Fibroblast of lung (primary cell): ENCODE measurements around the gene DNAJC6.

ENCODE experiments used
- EZH2 ChIP-seq: IDR thresholded peaks from 2 replicates; pipeline ENCODE4 v1.5.1; 2012; ENCODE audit warnings: low read length, control low read depth, mild to moderate bottlenecking; ENCODE audit errors: missing control alignments
- TF ChIP-seq, protein P1 (sequence below), 2 donors: IDR thresholded peaks in 1 of 2; conservative IDR thresholded peaks in 1 of 2; 1 replicate in 1 of 2; 2 replicates in 1 of 2; pipeline ENCODE4 v1.5.1; 2011 to 2012; ENCODE audit warnings: low read length in 2 of 2, control low read depth in 1 of 2, inconsistent platforms in 1 of 2, low read depth in 1 of 2, mild to moderate bottlenecking in 1 of 2

DNA sequence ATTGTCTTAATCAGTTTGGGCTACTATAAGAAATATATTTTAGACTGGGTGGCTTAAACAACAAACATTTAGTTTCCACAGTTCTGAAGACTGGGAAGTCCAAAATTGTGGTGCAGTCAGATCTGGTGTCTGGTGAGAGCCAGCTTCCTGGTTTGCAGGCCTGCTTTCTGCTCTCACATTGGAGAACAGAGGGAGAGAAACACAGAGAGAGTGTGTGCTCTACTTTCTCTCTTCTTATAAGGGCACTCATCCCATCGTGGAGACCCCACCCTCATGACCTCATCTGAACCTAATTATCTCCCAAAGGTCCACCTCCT lies 115.2 kb downstream of the DNAJC6 start:
- TF ChIP-seq, protein P1, sequence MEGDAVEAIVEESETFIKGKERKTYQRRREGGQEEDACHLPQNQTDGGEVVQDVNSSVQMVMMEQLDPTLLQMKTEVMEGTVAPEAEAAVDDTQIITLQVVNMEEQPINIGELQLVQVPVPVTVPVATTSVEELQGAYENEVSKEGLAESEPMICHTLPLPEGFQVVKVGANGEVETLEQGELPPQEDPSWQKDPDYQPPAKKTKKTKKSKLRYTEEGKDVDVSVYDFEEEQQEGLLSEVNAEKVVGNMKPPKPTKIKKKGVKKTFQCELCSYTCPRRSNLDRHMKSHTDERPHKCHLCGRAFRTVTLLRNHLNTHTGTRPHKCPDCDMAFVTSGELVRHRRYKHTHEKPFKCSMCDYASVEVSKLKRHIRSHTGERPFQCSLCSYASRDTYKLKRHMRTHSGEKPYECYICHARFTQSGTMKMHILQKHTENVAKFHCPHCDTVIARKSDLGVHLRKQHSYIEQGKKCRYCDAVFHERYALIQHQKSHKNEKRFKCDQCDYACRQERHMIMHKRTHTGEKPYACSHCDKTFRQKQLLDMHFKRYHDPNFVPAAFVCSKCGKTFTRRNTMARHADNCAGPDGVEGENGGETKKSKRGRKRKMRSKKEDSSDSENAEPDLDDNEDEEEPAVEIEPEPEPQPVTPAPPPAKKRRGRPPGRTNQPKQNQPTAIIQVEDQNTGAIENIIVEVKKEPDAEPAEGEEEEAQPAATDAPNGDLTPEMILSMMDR (conservative IDR thresholded peaks at IDR 0.05 in 1 of 2, IDR thresholded peaks at IDR 0.05 in 1 of 2; ENCODE audit: low read depth in 1 of 2, low read length in 2 of 2): no peak
- no peak for TF ChIP-seq EZH2
